Right hindlimb (tissue), 1 donor: ENCODE measurements around the gene HIPK3.
A peak's percentile ranks its signal among the peaks of the same experiment; 100 is the strongest.
"Not testable (repeated sequence)": the region's sequence is repeated elsewhere in the genome, so short reads cannot be mapped to it uniquely, and the experiment has no call there.

Experiments
- DNase-seq: peaks from one replicate; pipeline ENCODE4 v3.0.0-alpha.2; 2018

The HIPK3 gene

GRCh38 chr11:33257160-33257896, at the start of gene HIPK3:
Gene HIPK3, plus strand, starts transcription at chr11:33257381.
- DNase-seq, result peak; percentile 92

GRCh38 chr11:33207408-33207985, 49.7 kb upstream of the HIPK3 start:
- DNase-seq, result peak; percentile 48

- no peak for DNase-seq
Observed at GRCh38 chr11:33208150-33208549, 49.0 kb upstream of the HIPK3 start.

GRCh38 chr11:33211153-33211552, 46.0 kb upstream of the HIPK3 start:
- no peak for DNase-seq

GRCh38 chr11:33211580-33211979, 45.6 kb upstream of the HIPK3 start:
- DNase-seq, result no peak

GRCh38 chr11:33214187-33214586, 43.0 kb upstream of the HIPK3 start:
- no peak for DNase-seq

- no peak for DNase-seq
Observed at GRCh38 chr11:33214767-33215166, 42.4 kb upstream of the HIPK3 start.

GRCh38 chr11:33216676-33217075, 40.5 kb upstream of the HIPK3 start:
- DNase-seq, result not testable (repeated sequence)

- DNase-seq, result no peak
Observed at GRCh38 chr11:33222052-33222750, 35.0 kb upstream of the HIPK3 start.

- DNase-seq, result no peak
Observed at GRCh38 chr11:33225371-33225770, 31.8 kb upstream of the HIPK3 start.

- DNase-seq, result no peak
Observed at GRCh38 chr11:33227578-33228261, 29.5 kb upstream of the HIPK3 start.

GRCh38 chr11:33234397-33235190, 22.6 kb upstream of the HIPK3 start:
- no peak for DNase-seq

GRCh38 chr11:33237039-33237597, 20.1 kb upstream of the HIPK3 start:
- no peak for DNase-seq

- DNase-seq, result no peak
Observed at GRCh38 chr11:33242575-33242974, 14.6 kb upstream of the HIPK3 start.

- not testable (repeated sequence) for DNase-seq
Observed at GRCh38 chr11:33243654-33244053, 13.5 kb upstream of the HIPK3 start.

- DNase-seq, result no peak
Observed at GRCh38 chr11:33248416-33248971, 8.7 kb upstream of the HIPK3 start.

- no peak for DNase-seq
Observed at GRCh38 chr11:33256031-33256812, 959 bp upstream of the HIPK3 start.

GRCh38 chr11:33256813-33257159, 395 bp upstream of the HIPK3 start:
- no peak for DNase-seq

GRCh38 chr11:33257897-33258630, 883 bp downstream of the HIPK3 start:
- DNase-seq, result peak; percentile 91

- no peak for DNase-seq
Observed at GRCh38 chr11:33258631-33259205, 1.5 kb downstream of the HIPK3 start.
